Measurements from ENCODE around the gene KCNC1. TPM values are rescaled to one million over a fixed set of nuclear protein-coding genes. Genes with fewer than 3 reads are reported as not detected.
A peak's percentile ranks its signal among the peaks of the same experiment; 100 is the strongest.

The KCNC1 gene
- total RNA-seq, 1 donor from 2014 or later, result 5.1 TPM

DNA sequence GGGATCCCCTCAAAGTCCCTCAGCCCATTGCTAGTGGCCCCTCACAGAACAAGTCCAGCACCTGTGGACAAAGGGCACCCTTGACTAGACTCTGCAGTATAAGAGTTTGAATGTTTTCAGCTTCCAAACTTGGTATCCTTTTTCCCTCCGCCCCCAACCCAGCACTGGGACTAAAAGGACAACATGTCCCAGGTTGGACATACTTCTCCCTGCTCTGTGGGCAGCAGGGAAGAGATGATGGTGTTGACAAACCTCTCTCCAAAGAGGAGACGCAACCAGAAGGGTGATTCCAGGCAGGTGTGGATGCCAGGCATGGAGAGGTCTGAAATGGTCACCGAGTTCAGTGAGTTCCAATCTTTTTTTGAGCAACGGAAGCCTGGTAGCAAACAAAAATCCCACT is 19.7 kb upstream of the KCNC1 start:
- DNase-seq (ENCODE audit: low spot score), result no peak

DNA sequence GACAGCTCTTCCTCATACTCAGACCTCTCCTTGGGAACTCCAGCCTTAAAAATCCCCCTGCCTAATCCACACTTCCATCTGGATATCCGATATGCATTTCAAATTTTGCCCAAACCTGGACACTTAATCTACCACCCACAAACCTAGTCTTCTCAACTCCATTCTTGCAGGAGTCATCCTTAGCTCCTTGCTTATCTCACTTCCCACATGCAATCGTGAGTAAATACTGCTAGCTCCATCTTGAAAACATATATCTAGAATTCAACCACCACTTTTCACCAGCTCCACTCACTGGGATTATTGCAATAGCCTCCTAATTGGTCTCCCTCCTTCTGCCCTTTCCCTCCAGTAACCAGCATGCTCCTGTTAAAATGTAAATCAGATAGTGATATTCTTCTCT is 17.8 kb upstream of the KCNC1 start:
- no peak for DNase-seq (ENCODE audit: low spot score)

DNA sequence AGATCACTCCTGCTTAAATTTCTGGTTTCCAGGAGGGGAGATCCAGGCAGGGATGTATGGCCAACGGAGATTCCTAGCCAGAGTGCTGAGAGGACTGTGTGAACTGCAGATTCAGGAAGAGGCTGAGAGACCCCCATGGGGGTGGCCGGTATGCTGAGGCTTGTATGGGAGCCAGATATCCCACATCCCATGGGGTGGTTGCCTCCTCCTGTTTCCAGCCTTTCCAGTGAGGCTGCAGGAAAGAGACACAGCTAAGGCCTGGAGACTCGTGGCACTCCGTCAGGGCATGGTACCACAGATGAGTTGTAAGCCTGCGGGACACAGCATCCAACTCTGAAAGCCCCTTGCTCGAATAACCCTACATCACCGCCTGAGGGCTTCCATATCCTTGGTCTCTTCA is 16.6 kb upstream of the KCNC1 start:
- no peak for DNase-seq (ENCODE audit: low spot score)

DNA sequence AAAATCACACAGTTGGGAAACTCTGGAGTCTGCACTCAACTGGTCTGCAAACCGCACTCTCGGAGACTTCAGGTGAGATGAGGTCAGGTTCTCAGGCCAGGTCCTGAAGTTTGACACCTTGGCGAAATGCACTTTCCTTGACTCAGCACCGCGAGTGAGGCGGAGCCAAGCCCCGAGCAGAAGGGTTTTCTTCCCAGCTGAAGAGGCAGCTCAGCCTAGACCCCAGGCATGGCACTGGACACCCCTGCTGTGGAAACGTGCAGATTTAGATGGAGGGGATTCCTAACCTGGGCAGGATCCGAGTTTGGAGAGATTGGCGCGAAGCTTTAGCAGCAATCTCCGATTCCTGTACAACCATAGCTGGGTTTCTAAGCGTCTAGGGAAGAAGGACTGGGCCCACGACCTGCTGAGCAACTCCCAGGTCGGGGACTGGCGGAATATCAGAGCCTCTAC is 16.0 kb upstream of the KCNC1 start:
- DNase-seq (ENCODE audit: low spot score), result no peak

DNA sequence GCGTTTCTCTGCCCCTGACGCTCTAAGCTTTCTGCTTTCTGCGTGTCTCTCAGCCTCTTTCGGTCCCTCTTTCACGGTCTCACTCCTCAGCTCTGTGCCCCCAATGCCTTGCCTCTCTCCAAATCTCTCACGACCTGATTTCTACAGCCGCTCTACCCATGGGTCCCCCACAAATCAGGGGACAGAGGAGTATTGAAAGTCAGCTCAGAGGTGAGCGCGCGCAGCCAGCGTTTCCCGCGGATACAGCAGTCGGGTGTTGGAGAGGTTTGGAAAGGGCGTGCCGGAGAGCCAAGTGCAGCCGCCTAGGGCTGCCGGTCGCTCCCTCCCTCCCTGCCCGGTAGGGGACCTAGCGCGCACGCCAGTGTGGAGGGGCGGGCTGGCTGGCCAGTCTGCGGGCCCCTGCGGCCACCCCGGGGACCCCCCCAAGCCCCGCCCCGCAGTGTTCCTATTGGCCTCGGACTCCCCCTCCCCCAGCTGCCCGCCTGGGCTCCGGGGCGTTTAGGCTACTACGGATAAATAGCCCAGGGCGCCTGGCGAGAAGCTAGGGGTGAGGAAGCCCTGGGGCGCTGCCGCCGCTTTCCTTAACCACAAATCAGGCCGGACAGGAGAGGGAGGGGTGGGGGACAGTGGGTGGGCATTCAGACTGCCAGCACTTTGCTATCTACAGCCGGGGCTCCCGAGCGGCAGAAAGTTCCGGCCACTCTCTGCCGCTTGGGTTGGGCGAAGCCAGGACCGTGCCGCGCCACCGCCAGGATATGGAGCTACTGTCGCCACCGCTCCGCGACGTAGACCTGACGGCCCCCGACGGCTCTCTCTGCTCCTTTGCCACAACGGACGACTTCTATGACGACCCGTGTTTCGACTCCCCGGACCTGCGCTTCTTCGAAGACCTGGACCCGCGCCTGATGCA is 15.3 kb upstream of the KCNC1 start, which contains the start of gene MYOD1:
MYOD1 (plus strand) TSS at position 544 of the 910 bp plus-strand sequence; CDS start at position 756, 212 bp downstream.
- no peak for DNase-seq (ENCODE audit: low spot score)

DNA sequence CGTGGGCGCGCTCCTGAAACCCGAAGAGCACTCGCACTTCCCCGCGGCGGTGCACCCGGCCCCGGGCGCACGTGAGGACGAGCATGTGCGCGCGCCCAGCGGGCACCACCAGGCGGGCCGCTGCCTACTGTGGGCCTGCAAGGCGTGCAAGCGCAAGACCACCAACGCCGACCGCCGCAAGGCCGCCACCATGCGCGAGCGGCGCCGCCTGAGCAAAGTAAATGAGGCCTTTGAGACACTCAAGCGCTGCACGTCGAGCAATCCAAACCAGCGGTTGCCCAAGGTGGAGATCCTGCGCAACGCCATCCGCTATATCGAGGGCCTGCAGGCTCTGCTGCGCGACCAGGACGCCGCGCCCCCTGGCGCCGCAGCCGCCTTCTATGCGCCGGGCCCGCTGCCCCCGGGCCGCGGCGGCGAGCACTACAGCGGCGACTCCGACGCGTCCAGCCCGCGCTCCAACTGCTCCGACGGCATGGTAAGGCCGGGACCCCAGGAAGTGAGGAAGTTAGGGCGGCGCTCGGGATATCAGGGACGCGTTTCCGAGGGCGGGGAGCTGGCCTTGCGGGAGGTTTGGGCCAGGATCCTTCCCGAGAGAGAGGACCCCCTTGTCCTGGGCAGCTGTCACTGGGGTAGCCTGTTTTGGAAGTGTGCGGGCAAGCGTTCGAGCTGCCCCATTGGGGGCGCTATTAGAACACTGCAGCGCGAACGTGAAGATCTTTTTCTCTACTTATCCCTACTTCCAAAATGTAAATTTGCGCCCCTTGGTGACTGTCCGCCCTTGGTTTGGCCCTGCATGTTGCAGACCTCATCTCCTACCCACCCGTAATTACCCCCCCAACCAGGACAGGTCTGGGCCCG is 14.4 kb upstream of the KCNC1 start:
- no peak for DNase-seq (ENCODE audit: low spot score)

DNA sequence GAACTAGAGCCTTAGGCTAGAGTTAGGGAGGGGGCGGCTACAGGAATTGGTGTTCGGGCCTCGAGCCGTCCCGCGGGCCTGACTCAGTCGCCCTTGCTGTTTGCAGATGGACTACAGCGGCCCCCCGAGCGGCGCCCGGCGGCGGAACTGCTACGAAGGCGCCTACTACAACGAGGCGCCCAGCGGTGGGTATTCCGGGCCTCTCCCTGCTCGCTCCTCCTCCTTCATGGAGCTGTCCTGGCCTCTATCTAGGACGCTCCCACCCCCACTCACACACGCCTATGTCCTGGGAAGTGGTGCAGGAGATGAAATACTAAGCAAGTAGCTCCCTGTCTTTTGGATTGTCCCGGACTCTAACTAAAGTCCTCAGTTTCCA is 13.8 kb upstream of the KCNC1 start:
- DNase-seq (ENCODE audit: low spot score), result peak; percentile 26

DNA sequence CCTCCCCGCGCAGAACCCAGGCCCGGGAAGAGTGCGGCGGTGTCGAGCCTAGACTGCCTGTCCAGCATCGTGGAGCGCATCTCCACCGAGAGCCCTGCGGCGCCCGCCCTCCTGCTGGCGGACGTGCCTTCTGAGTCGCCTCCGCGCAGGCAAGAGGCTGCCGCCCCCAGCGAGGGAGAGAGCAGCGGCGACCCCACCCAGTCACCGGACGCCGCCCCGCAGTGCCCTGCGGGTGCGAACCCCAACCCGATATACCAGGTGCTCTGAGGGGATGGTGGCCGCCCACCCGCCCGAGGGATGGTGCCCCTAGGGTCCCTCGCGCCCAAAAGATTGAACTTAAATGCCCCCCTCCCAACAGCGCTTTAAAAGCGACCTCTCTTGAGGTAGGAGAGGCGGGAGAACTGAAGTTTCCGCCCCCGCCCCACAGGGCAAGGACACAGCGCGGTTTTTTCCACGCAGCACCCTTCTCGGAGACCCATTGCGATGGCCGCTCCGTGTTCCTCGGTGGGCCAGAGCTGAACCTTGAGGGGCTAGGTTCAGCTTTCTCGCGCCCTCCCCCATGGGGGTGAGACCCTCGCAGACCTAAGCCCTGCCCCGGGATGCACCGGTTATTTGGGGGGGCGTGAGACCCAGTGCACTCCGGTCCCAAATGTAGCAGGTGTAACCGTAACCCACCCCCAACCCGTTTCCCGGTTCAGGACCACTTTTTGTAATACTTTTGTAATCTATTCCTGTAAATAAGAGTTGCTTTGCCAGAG is 13.2 kb upstream of the KCNC1 start:
- DNase-seq (ENCODE audit: low spot score), result no peak

DNA sequence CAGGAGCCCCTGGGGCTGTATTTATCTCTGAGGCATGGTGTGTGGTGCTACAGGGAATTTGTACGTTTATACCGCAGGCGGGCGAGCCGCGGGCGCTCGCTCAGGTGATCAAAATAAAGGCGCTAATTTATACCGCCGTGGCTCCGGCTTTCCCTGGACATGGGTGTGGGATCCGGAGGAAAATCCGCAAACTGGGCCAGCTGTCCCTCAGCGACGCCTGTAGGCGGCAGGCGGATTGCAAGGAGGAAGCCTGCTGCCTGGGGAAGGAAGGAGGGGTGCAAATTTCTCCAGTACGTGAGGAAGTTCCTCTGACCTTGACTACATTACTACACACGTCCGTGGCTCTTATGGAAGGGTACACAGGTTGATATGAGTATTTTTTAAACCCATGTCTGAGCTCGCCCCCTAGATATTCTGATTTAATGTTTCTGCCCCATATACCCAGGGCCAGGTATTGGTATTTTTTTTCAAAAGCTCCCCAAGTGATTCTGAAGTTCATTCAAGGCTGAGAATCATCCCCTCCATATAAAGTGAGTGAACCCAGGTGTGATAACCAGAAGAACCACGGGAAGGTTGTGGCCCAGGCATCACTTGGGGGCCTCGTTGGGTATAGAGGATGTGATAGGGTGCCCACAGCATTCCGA is 12.5 kb upstream of the KCNC1 start:
- DNase-seq (ENCODE audit: low spot score), result no peak

DNA sequence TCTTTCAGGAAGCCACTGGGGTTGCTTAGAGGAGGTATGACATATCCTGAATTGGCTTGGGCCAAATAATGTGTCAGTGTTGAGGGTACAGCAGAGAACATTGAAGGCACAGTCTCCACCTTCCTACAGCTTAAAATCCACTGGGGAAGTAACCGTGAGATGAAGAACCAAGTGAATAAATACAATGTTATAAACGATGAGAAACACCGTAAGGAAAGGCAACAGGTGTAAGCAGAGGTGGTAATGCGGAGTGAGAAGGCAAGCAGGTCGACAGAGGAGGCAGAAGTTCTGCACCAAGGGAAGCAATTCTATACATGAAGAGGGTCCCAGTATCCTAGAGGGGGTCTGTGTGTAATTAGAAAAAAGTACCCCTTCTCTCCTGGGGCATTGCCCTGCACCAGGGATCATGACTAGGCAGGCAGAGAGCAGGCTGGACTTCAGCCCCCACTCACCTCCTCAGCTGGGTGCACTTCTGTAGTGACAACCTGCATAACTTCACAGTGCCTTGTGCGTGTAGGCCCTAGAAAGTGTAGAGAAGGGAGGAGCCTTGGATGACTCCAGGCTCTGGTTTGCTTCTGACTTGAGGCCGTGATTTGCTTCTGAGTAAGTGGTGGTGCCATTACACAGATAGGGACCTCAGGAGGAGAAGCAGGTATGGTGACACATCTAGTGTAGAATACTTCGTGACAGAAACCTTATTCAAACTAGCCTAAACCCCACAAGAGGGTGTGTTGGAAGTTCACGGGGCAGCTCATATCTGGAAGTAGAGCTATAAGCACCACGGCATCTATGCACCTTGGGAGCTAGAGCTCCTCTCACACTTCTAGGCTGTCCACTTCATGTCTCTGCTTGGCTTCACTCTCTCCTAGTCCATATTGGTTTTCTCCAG is 10.3 kb upstream of the KCNC1 start:
- DNase-seq (ENCODE audit: low spot score), result no peak

DNA sequence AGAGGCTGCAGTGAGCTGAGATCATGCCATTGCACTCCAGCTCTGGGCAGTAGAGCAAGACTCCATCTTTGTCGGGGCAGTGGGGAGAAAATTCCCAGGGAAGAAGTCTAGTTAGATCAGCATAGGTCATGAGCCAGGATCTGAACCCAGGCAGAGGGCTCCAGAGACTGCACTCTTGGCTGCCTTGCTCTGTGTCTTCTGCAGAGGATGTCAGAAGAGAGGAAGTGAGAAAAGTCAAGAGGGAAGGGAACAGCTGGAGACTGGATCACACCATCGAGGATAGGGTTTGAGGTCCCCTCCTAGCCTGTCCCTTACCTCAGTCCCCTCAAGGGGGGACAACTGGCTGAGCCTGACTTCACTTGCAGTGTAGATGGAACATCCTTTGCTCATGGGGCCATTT is 9.4 kb upstream of the KCNC1 start:
- no peak for DNase-seq (ENCODE audit: low spot score)

DNA sequence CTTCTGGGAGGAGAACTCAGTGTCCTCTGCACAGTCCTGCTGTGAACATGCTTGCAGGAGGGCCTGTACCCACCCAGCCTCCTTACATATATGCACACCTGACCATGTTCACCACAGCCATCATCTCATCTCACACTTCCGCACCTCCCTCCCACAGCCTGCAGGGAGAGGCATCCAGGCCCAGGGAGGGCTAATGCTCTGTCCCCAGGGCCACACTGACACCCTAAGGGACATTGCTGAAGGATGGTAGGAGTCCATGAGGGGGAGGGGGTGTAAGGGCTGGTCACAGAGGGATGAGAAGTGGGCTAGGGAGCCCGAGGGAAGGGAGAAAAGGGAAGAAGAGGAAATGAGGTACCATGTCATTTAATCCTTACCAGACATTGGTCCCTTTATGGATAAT is 4.4 kb upstream of the KCNC1 start:
- no peak for DNase-seq (ENCODE audit: low spot score)

DNA sequence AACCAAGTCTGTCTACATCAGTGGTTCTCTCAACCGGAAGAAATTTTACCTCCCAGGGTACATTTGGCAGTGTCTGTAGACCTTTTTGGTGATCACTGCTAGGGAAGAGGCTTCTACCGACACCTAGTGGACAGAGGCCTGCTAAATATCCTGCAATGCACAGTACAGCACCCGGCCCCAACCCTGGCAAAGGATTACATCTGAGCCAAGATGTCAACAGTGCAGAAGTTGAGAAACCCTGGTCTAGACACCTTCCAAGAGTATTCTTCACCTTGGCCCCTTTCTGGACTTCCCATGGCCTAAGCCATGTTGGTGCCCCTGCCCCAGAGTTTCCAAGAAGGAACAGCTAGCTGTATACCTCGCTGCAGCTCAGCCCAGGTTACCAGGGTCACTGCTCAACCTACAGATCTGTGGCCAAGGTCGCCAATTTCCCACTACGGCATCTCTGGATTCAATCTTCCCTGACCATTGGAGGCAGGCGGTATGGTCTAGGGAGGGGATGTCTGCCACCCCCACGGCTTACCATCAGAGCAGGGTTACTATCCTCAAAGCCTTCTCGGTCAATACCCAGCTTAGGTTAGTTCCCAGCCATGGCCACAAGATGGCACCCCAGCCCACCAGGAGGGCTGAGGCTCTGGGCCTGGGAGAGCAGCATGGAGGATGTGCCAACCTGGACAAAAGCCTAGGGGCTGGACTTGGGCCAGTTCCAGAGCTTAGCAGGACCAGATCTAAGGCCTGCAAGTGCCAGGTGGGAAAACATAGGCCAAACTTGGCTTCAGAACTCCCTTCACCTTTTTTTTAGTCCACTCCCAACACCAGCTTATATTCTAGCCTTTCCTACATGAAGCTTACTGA is 3.7 kb upstream of the KCNC1 start:
- peak; percentile 77 for DNase-seq (ENCODE audit: low spot score)

DNA sequence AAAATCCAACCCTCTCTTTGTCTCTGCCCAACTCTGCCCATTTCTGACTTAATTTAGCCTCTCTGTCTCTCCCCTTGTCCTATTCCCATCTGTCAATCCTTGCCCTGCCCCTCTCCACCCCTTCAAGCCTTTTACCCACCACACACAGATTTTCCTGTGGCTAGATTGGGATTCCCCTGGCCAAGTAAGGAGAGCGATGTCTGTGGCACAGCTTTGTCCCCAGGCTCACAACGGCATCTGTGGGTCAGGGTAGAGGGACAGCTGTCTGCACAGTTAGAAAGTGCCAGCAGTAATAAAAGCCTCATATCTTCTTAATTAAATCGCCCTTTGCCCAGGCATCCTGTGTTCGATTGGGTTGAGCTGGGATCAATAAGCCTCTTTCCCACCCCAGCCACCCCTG is 1.3 kb upstream of the KCNC1 start:
- no peak for DNase-seq (ENCODE audit: low spot score)

DNA sequence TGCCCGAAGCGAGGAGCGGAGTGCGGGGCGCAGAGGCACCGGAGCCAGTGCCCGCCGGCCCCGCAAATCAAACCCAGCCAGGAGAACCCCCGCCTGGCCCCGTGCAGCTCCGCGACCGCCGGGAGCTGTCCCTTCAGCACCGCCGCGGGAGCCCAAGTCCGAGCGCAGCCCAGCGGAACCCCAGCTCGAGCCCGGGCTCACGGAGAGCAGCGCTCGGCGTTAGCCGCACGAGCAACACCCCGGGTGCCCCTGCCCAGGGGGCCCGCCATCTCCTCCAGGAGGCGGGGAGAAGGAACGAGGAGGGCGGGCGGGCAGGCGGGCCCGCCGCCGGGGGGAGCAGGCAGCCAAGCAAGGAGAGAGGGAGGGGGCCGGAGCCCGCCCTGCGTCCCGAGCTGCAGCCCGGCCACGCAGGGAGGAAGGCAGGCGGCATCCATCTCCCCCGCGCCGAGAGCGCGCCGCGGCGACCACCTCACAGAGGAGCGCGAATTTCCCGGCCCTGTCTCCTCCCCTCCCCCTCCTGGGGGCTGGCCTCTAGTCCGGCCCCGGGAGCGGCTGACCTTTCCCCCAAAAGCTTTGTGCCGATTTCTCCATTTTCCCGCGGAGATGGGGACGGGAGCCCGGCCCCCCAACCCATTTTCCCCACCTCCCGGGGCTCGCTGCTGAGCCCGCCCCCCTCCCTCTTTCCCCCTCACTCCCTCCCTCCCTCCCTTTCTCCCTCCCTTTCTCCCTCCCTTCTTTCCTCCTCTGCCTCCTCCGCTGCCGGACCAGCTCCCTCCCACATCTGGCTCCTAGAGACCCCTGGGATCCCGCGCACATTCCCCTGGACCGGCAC is 621 bp downstream of the KCNC1 start:
- DNase-seq (ENCODE audit: low spot score), result peak; percentile 78

DNA sequence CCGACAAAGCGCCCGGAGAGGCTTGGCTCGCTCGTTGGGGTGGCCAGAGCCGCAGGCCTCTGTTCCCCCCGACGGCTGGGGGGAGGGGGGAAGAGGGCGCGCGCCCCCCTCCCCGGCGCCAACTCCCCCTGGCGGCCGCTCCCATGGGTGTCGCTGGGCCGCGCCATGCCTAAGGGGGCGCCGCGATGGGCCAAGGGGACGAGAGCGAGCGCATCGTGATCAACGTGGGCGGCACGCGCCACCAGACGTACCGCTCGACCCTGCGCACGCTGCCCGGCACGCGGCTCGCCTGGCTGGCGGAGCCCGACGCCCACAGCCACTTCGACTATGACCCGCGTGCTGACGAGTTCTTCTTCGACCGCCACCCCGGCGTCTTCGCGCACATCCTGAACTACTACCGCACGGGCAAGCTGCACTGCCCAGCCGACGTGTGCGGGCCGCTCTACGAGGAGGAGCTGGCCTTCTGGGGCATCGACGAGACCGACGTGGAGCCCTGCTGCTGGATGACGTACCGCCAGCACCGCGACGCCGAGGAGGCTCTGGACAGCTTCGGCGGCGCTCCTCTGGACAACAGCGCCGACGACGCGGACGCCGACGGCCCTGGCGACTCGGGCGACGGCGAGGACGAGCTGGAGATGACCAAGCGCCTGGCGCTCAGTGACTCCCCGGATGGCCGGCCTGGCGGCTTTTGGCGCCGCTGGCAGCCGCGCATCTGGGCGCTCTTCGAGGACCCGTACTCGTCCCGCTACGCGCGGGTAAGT is 1.4 kb downstream of the KCNC1 start:
- DNase-seq (ENCODE audit: low spot score), result no peak

DNA sequence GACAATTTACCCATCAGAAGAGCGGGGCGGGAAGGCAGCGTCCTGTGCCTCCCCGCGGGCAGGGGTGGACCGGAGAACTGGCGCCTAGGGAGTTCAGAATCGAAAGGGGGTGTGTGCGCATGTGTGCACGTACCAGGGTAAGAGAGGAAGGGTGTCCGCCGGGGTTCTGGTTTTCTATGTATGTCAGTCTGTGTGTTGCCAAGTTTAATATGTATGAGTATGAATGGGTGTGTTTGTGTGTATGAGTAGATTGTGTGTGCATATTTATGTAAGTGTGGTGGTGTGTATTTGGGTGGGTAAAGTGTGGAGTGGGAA is 2.0 kb downstream of the KCNC1 start:
- no peak for DNase-seq (ENCODE audit: low spot score)
